Choroid plexus epithelial cell (primary cell): Measurements from ENCODE around the gene RNF11.

Source experiments
- DNase-seq: peaks from one replicate; pipeline ENCODE4 v3.0.0-alpha.2; 2010; ENCODE audit warnings: low read depth
- H3K4me3 ChIP-seq: 2 replicates; pipeline ENCODE4 v1.5.1; 2011; ENCODE audit warnings: low read depth, mild to moderate bottlenecking, control low read depth, low read length, moderate library complexity
- CTCF ChIP-seq: conservative IDR thresholded peaks from 2 replicates; pipeline ENCODE4 v1.5.1; 2011; ENCODE audit warnings: low read depth, mild to moderate bottlenecking, control low read depth, inconsistent platforms, low read length, moderate library complexity

The RNF11 gene

GRCh38 chr1:51308636-51309035, 72.6 kb downstream of the RNF11 start:
- DNase-seq: no peak
- TF ChIP-seq CTCF: no peak
- H3K4me3 ChIP-seq: no peak overlapping the region

GRCh38 chr1:51309291-51309690, 73.2 kb downstream of the RNF11 start:
- no peak for TF ChIP-seq CTCF
- H3K4me3 ChIP-seq: no peak overlapping the region
- no peak for DNase-seq

- TF ChIP-seq CTCF: peak; percentile 13
- H3K4me3 ChIP-seq: no peak overlapping the region
- no peak for DNase-seq
Observed at GRCh38 chr1:51310871-51311613, 75.0 kb downstream of the RNF11 start.

GRCh38 chr1:51311826-51312225, 75.8 kb downstream of the RNF11 start:
- TF ChIP-seq CTCF: no peak
- DNase-seq: no peak
- no peak overlapping the region for H3K4me3 ChIP-seq

- DNase-seq: no peak
- TF ChIP-seq CTCF: no peak
- no peak overlapping the region for H3K4me3 ChIP-seq
Observed at GRCh38 chr1:51312718-51313117, 76.6 kb downstream of the RNF11 start.

- DNase-seq: peak; percentile 19
- H3K4me3 ChIP-seq: no peak overlapping the region
- peak; percentile 30 for TF ChIP-seq CTCF
Observed at GRCh38 chr1:51313268-51313852, 77.3 kb downstream of the RNF11 start.
